H9 (cell line): ENCODE measurements around the gene SLC39A10. TPM values are rescaled to one million over a fixed set of nuclear protein-coding genes. Genes with fewer than 3 reads are reported as not detected.

Experiments used
- DNase-seq: peaks from one replicate; pipeline ENCODE4 v3.0.0-alpha.2; 2017
- H2AFZ ChIP-seq: one replicate; pipeline ENCODE4 v1.6.1; 2013; ENCODE audit warnings: mild to moderate bottlenecking, low read length, control low read depth, moderate library complexity
- H2AK5ac ChIP-seq: 2 replicates; pipeline ENCODE4 v1.6.1; 2013; ENCODE audit warnings: low read length, control low read depth, mixed read lengths; ENCODE audit not compliant: insufficient read length
- H2BK120ac ChIP-seq: one replicate; pipeline ENCODE4 v1.6.1; 2013; ENCODE audit warnings: low read depth, mild to moderate bottlenecking, low read length, control low read depth, inconsistent platforms; ENCODE audit not compliant: poor library complexity, severe bottlenecking
- H2BK12ac ChIP-seq: 2 replicates; pipeline ENCODE4 v1.6.1; 2013; ENCODE audit warnings: low read length, control low read depth, mixed read lengths, low read depth; ENCODE audit not compliant: insufficient read length
- H2BK15ac ChIP-seq: 2 replicates; pipeline ENCODE4 v1.6.1; 2013; ENCODE audit warnings: low read depth, low read length, control low read depth
- H2BK20ac ChIP-seq: one replicate; pipeline ENCODE4 v1.6.1; 2013; ENCODE audit warnings: low read depth, mild to moderate bottlenecking, low read length, control low read depth, inconsistent platforms; ENCODE audit not compliant: poor library complexity, severe bottlenecking
- H2BK5ac ChIP-seq: 2 replicates; pipeline ENCODE4 v1.6.1; 2013; ENCODE audit warnings: low read length, control low read depth, mixed read lengths; ENCODE audit not compliant: insufficient read length
- H3K14ac ChIP-seq: 2 replicates; pipeline ENCODE4 v1.6.1; 2013; ENCODE audit warnings: low read length, control low read depth; ENCODE audit not compliant: insufficient read depth
- H3K18ac ChIP-seq: 2 replicates; pipeline ENCODE4 v1.6.1; 2013; ENCODE audit warnings: low read depth, mild to moderate bottlenecking, mixed read lengths, low read length, control low read depth; ENCODE audit not compliant: insufficient read length
- H3K23ac ChIP-seq: 2 replicates; pipeline ENCODE4 v1.6.1; 2013; ENCODE audit warnings: low read length, control low read depth, mixed read lengths, low read depth; ENCODE audit not compliant: insufficient read length
- H3K23me2 ChIP-seq: 2 replicates; pipeline ENCODE4 v1.6.1; 2013; ENCODE audit warnings: low read depth, mild to moderate bottlenecking, mixed read lengths, low read length, control low read depth; ENCODE audit not compliant: insufficient read length, poor library complexity, severe bottlenecking
- H3K27ac ChIP-seq: 2 replicates; pipeline ENCODE4 v1.5.1; 2013; ENCODE audit warnings: low read length, control low read depth, mixed read lengths, low read depth; ENCODE audit not compliant: insufficient read length
- H3K27me3 ChIP-seq: 2 replicates; pipeline ENCODE4 v1.6.1; 2013; ENCODE audit warnings: low read length, control low read depth, inconsistent platforms; ENCODE audit not compliant: insufficient read depth
- H3K4ac ChIP-seq: 2 replicates; pipeline ENCODE4 v1.6.1; 2013; ENCODE audit warnings: low read depth, mild to moderate bottlenecking, control low read depth, inconsistent platforms, low read length, moderate library complexity
- H3K4me1 ChIP-seq: 2 replicates; pipeline ENCODE4 v1.6.1; 2013; ENCODE audit warnings: low read length, control low read depth, inconsistent platforms; ENCODE audit not compliant: insufficient read depth
- H3K4me2 ChIP-seq: 2 replicates; pipeline ENCODE4 v1.6.1; 2013; ENCODE audit warnings: low read length, control low read depth, mixed read lengths; ENCODE audit not compliant: insufficient read length, insufficient read depth
- H3K56ac ChIP-seq: 2 replicates; pipeline ENCODE4 v1.6.1; 2013; ENCODE audit warnings: low read depth, mild to moderate bottlenecking, mixed read lengths, low read length, control low read depth; ENCODE audit not compliant: insufficient read length
- H3K79me1 ChIP-seq: 2 replicates; pipeline ENCODE4 v1.6.1; 2013; ENCODE audit warnings: low read depth, mild to moderate bottlenecking, moderate library complexity, low read length, control low read depth, inconsistent platforms; ENCODE audit not compliant: insufficient read depth, poor library complexity, severe bottlenecking
- H3K79me2 ChIP-seq: 2 replicates; pipeline ENCODE4 v1.6.1; 2013; ENCODE audit warnings: low read length, control low read depth, inconsistent platforms; ENCODE audit not compliant: insufficient read depth
- H3K9ac ChIP-seq: 2 replicates; pipeline ENCODE4 v1.6.1; 2013; ENCODE audit warnings: low read length, control low read depth, mixed read lengths; ENCODE audit not compliant: insufficient read length; ENCODE audit errors: extremely low read depth
- H3K9me3 ChIP-seq: one replicate; pipeline ENCODE4 v1.6.1; 2013; ENCODE audit warnings: low read depth, low read length, inconsistent platforms; ENCODE audit not compliant: control insufficient read depth
- H3T11ph ChIP-seq: one replicate; pipeline ENCODE4 v1.6.1; 2013; ENCODE audit warnings: mild to moderate bottlenecking, low read length, control low read depth, inconsistent platforms
- H4K20me1 ChIP-seq: one replicate; pipeline ENCODE4 v1.6.1; 2013; ENCODE audit not compliant: control insufficient read depth, insufficient read length, insufficient read depth
- H4K5ac ChIP-seq: 2 replicates; pipeline ENCODE4 v1.6.1; 2013; ENCODE audit warnings: low read depth, mild to moderate bottlenecking, mixed read lengths, low read length, control low read depth; ENCODE audit not compliant: insufficient read length
- H4K8ac ChIP-seq: replicated peaks from 2 replicates; pipeline ENCODE4 v1.6.1; 2013; ENCODE audit warnings: low read length, control low read depth, mixed read lengths, low read depth; ENCODE audit not compliant: insufficient read length
- H4K91ac ChIP-seq: 2 replicates; pipeline ENCODE4 v1.6.1; 2013; ENCODE audit warnings: low read depth, mild to moderate bottlenecking, moderate library complexity, mixed read lengths, low read length, control low read depth; ENCODE audit not compliant: insufficient read length
- H3K27ac Mint-ChIP-seq, 3 experiments: 2 replicates in 2 of 3; 3 replicates in 1 of 3; pipeline ENCODE4 v1.8.0; 2020 to 2021; ENCODE audit warnings: mixed read lengths in 3 of 3, mild to moderate bottlenecking in 1 of 3, moderate library complexity in 1 of 3
- H3K27me3 Mint-ChIP-seq: 2 replicates; pipeline ENCODE4 v1.8.0; 2021; ENCODE audit warnings: low read depth, mild to moderate bottlenecking, moderate library complexity, mixed read lengths
- H3K36me3 Mint-ChIP-seq, 3 experiments: 2 replicates in 2 of 3; 3 replicates in 1 of 3; pipeline ENCODE4 v1.8.0; 2020 to 2021; ENCODE audit warnings: low read depth in 3 of 3, mixed read lengths in 3 of 3; ENCODE audit not compliant: insufficient read depth in 1 of 3
- H3K4me1 Mint-ChIP-seq, 2 experiments: 2 replicates each; pipeline ENCODE4 v1.8.0; 2020; ENCODE audit warnings: mixed read lengths in 2 of 2
- H3K4me3 Mint-ChIP-seq, 2 experiments: 2 replicates in 1 of 2; 3 replicates in 1 of 2; pipeline ENCODE4 v1.8.0; 2020 to 2021; ENCODE audit warnings: mild to moderate bottlenecking in 2 of 2, mixed read lengths in 2 of 2, moderate library complexity in 1 of 2
- H3K9me3 Mint-ChIP-seq, 2 experiments: 2 replicates in 1 of 2; 3 replicates in 1 of 2; pipeline ENCODE4 v1.8.0; 2020; ENCODE audit warnings: mild to moderate bottlenecking in 2 of 2, mixed read lengths in 2 of 2, moderate library complexity in 1 of 2
- CTCF ChIP-seq: fragments of 200-600 bp; sonication (generic); conservative IDR thresholded peaks from 3 replicates; pipeline ENCODE4 v1.8.0; 2021; ENCODE audit warnings: antibody characterized with exemption, mild to moderate bottlenecking
- WGBS: extraction: QIAGEN DNeasy Blood & Tissue Kit; methylation state at CpG from one replicate; pipeline ENCODE4 v1.1.7; 2013; ENCODE audit warnings: missing lambda C conversion rate, low lambda C conversion rate, mixed read lengths; ENCODE audit not compliant: insufficient read length; ENCODE audit errors: extremely low coverage; 5-methylcytosine and 5-hydroxymethylcytosine counted together
- total RNA-seq: library from RNA; stranded (reverse); gene quantifications from 2 replicates; pipeline ENCODE4 v1.2.1, GENCODE V29; 2021

Gene SLC39A10
- total RNA-seq, 1 experiment from 2014 or later, result 161 TPM

- 100% methylated on average over 1 of the region's 6 CpGs for WGBS
- H3K79me1 ChIP-seq, result no peaks in the 10 kb centered on the region
Measured at GRCh38 chr2:195734395-195734794, 77.4 kb downstream of the SLC39A10 start.

More at GRCh38 chr2:195734395-195734794, 77.4 kb downstream of the SLC39A10 start:
- H3K27ac ChIP-seq, result no peak overlapping the region
- Mint-ChIP-seq H3K4me1 (no peaks in the 10 kb centered on the region), H3K36me3 (peaks cover 20 to 52% (median 47%) of the 10 kb centered on the region in 3 experiments), H3K27me3 (no peaks in the 10 kb centered on the region), H3K27ac (no peak overlapping the region), H3K4me3 (no peak overlapping the region), H3K9me3 (no peaks in the 10 kb centered on the region)
- H3K14ac ChIP-seq, result no peak overlapping the region
- H4K20me1 ChIP-seq, result no peaks in the 10 kb centered on the region
- H3K9me3 ChIP-seq, result no peaks in the 10 kb centered on the region
- H2BK15ac ChIP-seq, result no peak overlapping the region
- H2BK12ac ChIP-seq, result no peak overlapping the region
- no peaks in the 10 kb centered on the region for H3K27me3 ChIP-seq
- no peak overlapping the region for H4K91ac ChIP-seq
- no peak overlapping the region for H2BK120ac ChIP-seq
- H3K9ac ChIP-seq, result no peak overlapping the region
- no peak for TF ChIP-seq CTCF
- H2BK5ac ChIP-seq, result no peak overlapping the region
- no peaks in the 10 kb centered on the region for H3K79me2 ChIP-seq
- H3K23me2 ChIP-seq, result no peaks in the 10 kb centered on the region
- no peak overlapping the region for H3T11ph ChIP-seq
- no peaks in the 10 kb centered on the region for H3K4me1 ChIP-seq
- H3K4ac ChIP-seq, result no peak overlapping the region
- no peak overlapping the region for H2BK20ac ChIP-seq
- no peak overlapping the region for H2AFZ ChIP-seq
- no peak overlapping the region for H4K5ac ChIP-seq
- H3K56ac ChIP-seq, result no peak overlapping the region
- H3K23ac ChIP-seq, result no peak overlapping the region
- DNase-seq, result no peak
- H3K4me2 ChIP-seq, result no peak overlapping the region
- H3K18ac ChIP-seq, result no peak overlapping the region
- no peak overlapping the region for H4K8ac ChIP-seq
- H2AK5ac ChIP-seq, result no peak overlapping the region
